Chondrocyte (in vitro differentiated cells): Measurements from ENCODE around the gene SFXN1. TPM values are rescaled to one million over a fixed set of nuclear protein-coding genes. Genes with fewer than 3 reads are reported as not detected.

Experiments used
- DNase-seq: peaks from one replicate; pipeline ENCODE4 v3.0.0; 2021; ENCODE audit warnings: mixed read lengths, low spot score
- H3K27ac Mint-ChIP-seq: one replicate; pipeline ENCODE4 v1.8.0; 2021; ENCODE audit warnings: mild to moderate bottlenecking, moderate library complexity, mixed read lengths; ENCODE audit not compliant: unreplicated experiment
- H3K27me3 Mint-ChIP-seq: 2 replicates; pipeline ENCODE4 v1.8.0; 2021; ENCODE audit warnings: low read depth, mixed read lengths
- H3K36me3 Mint-ChIP-seq: 2 replicates; pipeline ENCODE4 v1.8.0; 2021; ENCODE audit warnings: low read depth, mixed read lengths
- H3K4me1 Mint-ChIP-seq: 2 replicates; pipeline ENCODE4 v1.8.0; 2021; ENCODE audit warnings: low read depth, mild to moderate bottlenecking, mixed read lengths
- H3K4me3 Mint-ChIP-seq: one replicate; pipeline ENCODE4 v1.8.0; 2021; ENCODE audit warnings: mild to moderate bottlenecking, moderate library complexity, mixed read lengths; ENCODE audit not compliant: unreplicated experiment
- H3K9me3 Mint-ChIP-seq: 2 replicates; pipeline ENCODE4 v1.8.0; 2021; ENCODE audit warnings: low read depth, mixed read lengths
- total RNA-seq: library from RNA; stranded (reverse); gene quantifications from 3 replicates; pipeline ENCODE4 v1.2.1, GENCODE V29; 2021
- TF ChIP-seq, protein P1 (sequence below): fragments of 200-600 bp; sonication (generic); IDR thresholded peaks from 2 replicates; pipeline ENCODE4 v1.5.0; 2021; ENCODE audit warnings: antibody characterized with exemption, mild to moderate bottlenecking, moderate library complexity

The SFXN1 gene
- total RNA-seq, 1 donor from 2014 or later, result 58.9 TPM

GRCh38 chr5:175477440-175477839 lies 920 bp upstream of the SFXN1 start:
- H3K27ac Mint-ChIP-seq, result no peak overlapping the region
- peaks cover 25% of the 10 kb centered on the region for H3K4me1 Mint-ChIP-seq
- H3K27me3 Mint-ChIP-seq, result peaks cover 19% of the 10 kb centered on the region
- H3K4me3 Mint-ChIP-seq, result peak overlapping the region; percentile 73
- TF ChIP-seq, protein P1, sequence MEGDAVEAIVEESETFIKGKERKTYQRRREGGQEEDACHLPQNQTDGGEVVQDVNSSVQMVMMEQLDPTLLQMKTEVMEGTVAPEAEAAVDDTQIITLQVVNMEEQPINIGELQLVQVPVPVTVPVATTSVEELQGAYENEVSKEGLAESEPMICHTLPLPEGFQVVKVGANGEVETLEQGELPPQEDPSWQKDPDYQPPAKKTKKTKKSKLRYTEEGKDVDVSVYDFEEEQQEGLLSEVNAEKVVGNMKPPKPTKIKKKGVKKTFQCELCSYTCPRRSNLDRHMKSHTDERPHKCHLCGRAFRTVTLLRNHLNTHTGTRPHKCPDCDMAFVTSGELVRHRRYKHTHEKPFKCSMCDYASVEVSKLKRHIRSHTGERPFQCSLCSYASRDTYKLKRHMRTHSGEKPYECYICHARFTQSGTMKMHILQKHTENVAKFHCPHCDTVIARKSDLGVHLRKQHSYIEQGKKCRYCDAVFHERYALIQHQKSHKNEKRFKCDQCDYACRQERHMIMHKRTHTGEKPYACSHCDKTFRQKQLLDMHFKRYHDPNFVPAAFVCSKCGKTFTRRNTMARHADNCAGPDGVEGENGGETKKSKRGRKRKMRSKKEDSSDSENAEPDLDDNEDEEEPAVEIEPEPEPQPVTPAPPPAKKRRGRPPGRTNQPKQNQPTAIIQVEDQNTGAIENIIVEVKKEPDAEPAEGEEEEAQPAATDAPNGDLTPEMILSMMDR, result no peak
- H3K9me3 Mint-ChIP-seq, result no peaks in the 10 kb centered on the region
- DNase-seq, result no peak
- H3K36me3 Mint-ChIP-seq, result peaks cover 4% of the 10 kb centered on the region

GRCh38 chr5:175478008-175478383 lies 364 bp upstream of the SFXN1 start:
- Mint-ChIP-seq H3K9me3 (no peaks in the 10 kb centered on the region), H3K27ac (peak overlapping the region; percentile 1), H3K4me3 (peak overlapping the region; percentile 73), H3K27me3 (peaks cover 19% of the 10 kb centered on the region), H3K36me3 (peaks cover 4% of the 10 kb centered on the region), H3K4me1 (peaks cover 25% of the 10 kb centered on the region)
- TF ChIP-seq, protein P1, result peak; percentile 14
- no peak for DNase-seq

DNA sequence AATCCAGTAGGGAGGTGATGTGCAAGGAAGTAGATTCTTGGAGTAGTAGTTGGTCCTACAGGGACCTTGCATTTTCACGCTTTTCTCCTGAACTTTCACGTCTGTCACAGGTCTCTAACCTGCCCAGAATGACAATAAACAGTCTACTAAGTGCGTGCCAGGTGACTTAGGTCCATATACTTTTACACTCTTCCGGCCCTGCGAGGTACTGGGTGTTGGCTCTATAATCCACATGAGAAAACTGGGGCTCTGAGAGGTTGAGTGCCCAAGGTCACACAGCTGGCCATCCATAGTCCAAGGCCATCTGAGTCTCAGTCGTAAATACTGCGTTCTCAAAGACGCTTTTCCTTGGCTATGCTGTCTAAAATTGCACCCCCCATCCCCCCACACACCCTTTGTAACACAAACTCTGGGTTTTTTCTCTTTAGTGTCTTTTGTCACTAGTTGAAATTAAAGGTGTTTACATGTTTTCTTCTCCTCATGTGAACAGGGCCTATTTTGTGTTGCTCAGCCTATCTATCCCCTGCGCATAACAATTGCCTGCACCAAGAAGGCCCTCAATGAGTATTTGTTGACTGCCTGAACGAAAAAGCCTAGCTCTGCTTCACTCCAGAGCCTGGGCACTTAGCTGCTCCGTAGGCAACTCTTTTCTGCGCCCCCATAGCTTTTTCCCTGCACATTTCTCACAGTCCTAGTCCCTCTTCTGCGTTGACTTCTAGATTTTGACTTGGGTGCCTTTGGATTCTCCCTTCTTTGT lies 943 bp downstream of the SFXN1 start:
- no peaks in the 10 kb centered on the region for H3K9me3 Mint-ChIP-seq
- H3K27me3 Mint-ChIP-seq, result peaks cover 13% of the 10 kb centered on the region
- H3K4me3 Mint-ChIP-seq, result peak overlapping the region; percentile 94
- peak overlapping the region; percentile 88 for H3K27ac Mint-ChIP-seq
- peaks cover 25% of the 10 kb centered on the region for H3K4me1 Mint-ChIP-seq
- DNase-seq, result no peak
- H3K36me3 Mint-ChIP-seq, result peaks cover 9% of the 10 kb centered on the region
- TF ChIP-seq, protein P1, result no peak

GRCh38 chr5:175483337-175483736 lies 5.0 kb downstream of the SFXN1 start:
- H3K4me3 Mint-ChIP-seq, result no peak overlapping the region
- no peaks in the 10 kb centered on the region for H3K27me3 Mint-ChIP-seq
- H3K4me1 Mint-ChIP-seq, result peaks cover 30% of the 10 kb centered on the region
- H3K36me3 Mint-ChIP-seq, result peaks cover 11% of the 10 kb centered on the region
- no peak overlapping the region for H3K27ac Mint-ChIP-seq
- H3K9me3 Mint-ChIP-seq, result no peaks in the 10 kb centered on the region
- no peak for DNase-seq
- TF ChIP-seq, protein P1, result no peak

DNA sequence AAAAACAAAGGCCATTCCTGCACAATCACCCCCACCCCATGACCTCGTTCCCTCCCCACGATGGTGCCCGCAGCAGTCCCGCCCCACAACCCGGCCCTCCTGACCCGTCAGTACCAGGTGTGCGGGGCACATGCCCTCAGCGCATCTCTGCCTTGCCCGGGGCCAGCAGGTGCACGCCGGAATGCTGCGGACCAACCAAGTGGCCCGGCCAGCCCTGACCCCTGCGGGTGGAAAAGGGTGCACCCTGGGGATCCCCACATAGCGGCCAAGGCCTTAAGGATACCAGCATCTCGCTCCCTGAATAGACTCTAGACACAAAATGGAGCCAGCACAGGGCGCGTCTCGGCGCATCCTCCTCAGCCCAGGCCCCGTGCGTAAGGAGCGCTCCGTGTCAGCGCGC lies 6.0 kb downstream of the SFXN1 start:
- Mint-ChIP-seq H3K9me3 (no peaks in the 10 kb centered on the region), H3K27ac (no peak overlapping the region), H3K36me3 (peaks cover 15% of the 10 kb centered on the region), H3K4me3 (no peak overlapping the region), H3K27me3 (no peaks in the 10 kb centered on the region), H3K4me1 (peaks cover 26% of the 10 kb centered on the region)
- DNase-seq, result no peak
- TF ChIP-seq, protein P1, result no peak
